GM12878 (cell line): ENCODE results near the gene PSMA7. TPM values are rescaled to one million over a fixed set of nuclear protein-coding genes. Genes with fewer than 3 reads are reported as not detected.

ENCODE experiments used
- BHLHE40 ChIP-seq, 2 experiments: fragments of 450-650 bp in 1 of 2; IDR thresholded peaks; 2 replicates each; pipeline ENCODE4 v1.6.1; 2011 to 2017; ENCODE audit warnings: low read depth in 2 of 2, borderline replicate concordance in 1 of 2, improper control_type of control experiment in 1 of 2, low read length in 1 of 2, mild to moderate bottlenecking in 1 of 2
- BMI1 ChIP-seq: fragments of 450-650 bp; IDR thresholded peaks from 2 replicates; pipeline ENCODE4 v1.6.1; 2016; ENCODE audit warnings: mild to moderate bottlenecking, moderate library complexity, borderline replicate concordance
- BRCA1 ChIP-seq: IDR thresholded peaks from 2 replicates; pipeline ENCODE4 v1.6.1; 2011; ENCODE audit warnings: low read depth, low read length, improper control_type of control experiment
- CREB1 ChIP-seq: IDR thresholded peaks from 2 replicates; pipeline ENCODE4 v1.6.1; 2012; ENCODE audit warnings: low read depth, mild to moderate bottlenecking, inconsistent platforms
- EGR1 ChIP-seq, 2 experiments: IDR thresholded peaks; 1 replicate in 1 of 2; 2 replicates in 1 of 2; pipeline ENCODE4 v1.6.1; 2011 to 2012; ENCODE audit warnings: low read depth in 2 of 2, low read length in 2 of 2, borderline replicate concordance in 1 of 2, mild to moderate bottlenecking in 1 of 2, moderate library complexity in 1 of 2
- IKZF1 ChIP-seq: fragments of 450-650 bp; conservative IDR thresholded peaks from 2 replicates; pipeline ENCODE4 v1.6.1; 2017; ENCODE audit warnings: antibody characterized with exemption, mild to moderate bottlenecking
- KAT2A ChIP-seq: conservative IDR thresholded peaks from 2 replicates; pipeline ENCODE4 v1.6.1; 2011; ENCODE audit warnings: low read depth, low read length; ENCODE audit not compliant: control insufficient read depth
- MAX ChIP-seq: IDR thresholded peaks from 2 replicates; pipeline ENCODE4 v1.6.1; 2012; ENCODE audit warnings: low read depth, low read length, improper control_type of control experiment
- MEF2A ChIP-seq: IDR thresholded peaks from 2 replicates; pipeline ENCODE4 v1.6.1; 2011; ENCODE audit warnings: low read depth, mild to moderate bottlenecking, low read length, moderate library complexity; ENCODE audit not compliant: insufficient read depth
- MEF2B ChIP-seq: fragments of 450-650 bp; IDR thresholded peaks from 2 replicates; pipeline ENCODE4 v1.6.1; 2018; ENCODE audit warnings: mild to moderate bottlenecking, moderate library complexity; ENCODE audit not compliant: partially characterized antibody, poor library complexity, severe bottlenecking
- NFXL1 ChIP-seq: fragments of 450-650 bp; IDR thresholded peaks from 2 replicates; pipeline ENCODE4 v1.6.1; 2017; ENCODE audit warnings: antibody characterized with exemption, mild to moderate bottlenecking, borderline replicate concordance
- NR2F1 ChIP-seq: fragments of 450-650 bp; conservative IDR thresholded peaks from 2 replicates; pipeline ENCODE4 v1.6.1; 2017; ENCODE audit warnings: mild to moderate bottlenecking
- PBX3 ChIP-seq: IDR thresholded peaks from 2 replicates; pipeline ENCODE4 v1.6.1; 2011; ENCODE audit warnings: mild to moderate bottlenecking, low read depth, low read length, moderate library complexity; ENCODE audit not compliant: insufficient replicate concordance
- RB1 ChIP-seq: fragments of 450-650 bp; formaldehyde crosslinking; IDR thresholded peaks from 2 replicates; pipeline ENCODE4 v1.6.1; 2017; ENCODE audit warnings: mild to moderate bottlenecking, borderline replicate concordance
- TCF3 ChIP-seq: IDR thresholded peaks from 2 replicates; pipeline ENCODE4 v1.6.1; 2012; ENCODE audit warnings: low read depth, mild to moderate bottlenecking, low read length, borderline replicate concordance; ENCODE audit not compliant: insufficient read depth
- USF1 ChIP-seq: IDR thresholded peaks from 2 replicates; pipeline ENCODE4 v1.6.1; 2011; ENCODE audit warnings: borderline replicate concordance, low read depth, mild to moderate bottlenecking, moderate library complexity, mixed read lengths, low read length; ENCODE audit not compliant: insufficient read depth; ENCODE audit errors: extremely low read length
- YBX1 ChIP-seq: fragments of 450-650 bp; IDR thresholded peaks from 2 replicates; pipeline ENCODE4 v1.6.1; 2016; ENCODE audit warnings: antibody characterized with exemption
- YY1 ChIP-seq: IDR thresholded peaks from 2 replicates; pipeline ENCODE4 v1.6.1; 2011; ENCODE audit warnings: low read depth, mild to moderate bottlenecking, low read length
- ZNF207 ChIP-seq: fragments of 450-650 bp; IDR thresholded peaks from 2 replicates; pipeline ENCODE4 v1.6.1; 2014; ENCODE audit warnings: antibody characterized with exemption, mild to moderate bottlenecking, borderline replicate concordance
- ZNF24 ChIP-seq: fragments of 450-650 bp; IDR thresholded peaks from 2 replicates; pipeline ENCODE4 v1.6.1; 2017; ENCODE audit warnings: antibody characterized with exemption, mild to moderate bottlenecking
- ZNF274 ChIP-seq: IDR thresholded peaks from one replicate; pipeline ENCODE4 v1.8.0; 2011; ENCODE audit not compliant: insufficient read length, insufficient read depth
- ZNF384 ChIP-seq: IDR thresholded peaks from 2 replicates; pipeline ENCODE4 v1.6.1; 2012; ENCODE audit warnings: low read depth, mild to moderate bottlenecking, low read length, improper control_type of control experiment, borderline replicate concordance
- ZNF592 ChIP-seq: fragments of 450-650 bp; IDR thresholded peaks from 2 replicates; pipeline ENCODE4 v1.6.1; 2017; ENCODE audit warnings: mild to moderate bottlenecking, moderate library complexity
- polyA plus RNA-seq, 11 experiments: library from polyadenylated mRNA; depleted of rRNA in 4 of 11; unstranded in 6 of 11; stranded (reverse) in 5 of 11; fragments of >200 nt; fragmentation: Nextera tagmentation in 4 of 11; fragmentation: Illumina TruSeq in 1 of 11; extraction: Ambion mirVana in 4 of 11; extraction: Trizol in 1 of 11; gene quantifications; 1 replicate in 1 of 11; 2 replicates in 10 of 11; pipeline versions ENCODE4 v1.2.1 to v1.2.3, GENCODE V29; 2011 to 2016; ENCODE audit warnings: inconsistent platforms in 2 of 11, missing spikeins in 2 of 11, low read depth in 1 of 11
- total RNA-seq, 4 experiments: library from RNA; depleted of rRNA in 3 of 4; stranded (reverse); fragments of >200 nt in 3 of 4; fragmentation: Illumina TruSeq in 1 of 4; extraction: Trizol in 1 of 4; gene quantifications; 2 replicates each; pipeline versions ENCODE4 v1.2.1 to v1.2.3, GENCODE V29; 2013 to 2021

PSMA7 gene
- total and polyA plus RNA-seq, 10 of the 15 experiments (the other 5 are each of a cell fraction or from before 2014, with no cell fraction given): 216 to 857 (median 368) TPM

- TF ChIP-seq ZNF207 (peak; percentile 64; the same call in 1 of the 2 replicates), NR2F1 (peak; percentile 69; the same call in 1 of the 2 replicates), TCF3 (peak; percentile 5; the same call in 1 of the 2 replicates), ZNF24 (no peak), BHLHE40 (IDR thresholded peaks at IDR 0.05; ENCODE audit: borderline replicate concordance in 1 of 2, low read depth in 2 of 2, low read length in 1 of 2) (peak; percentile 99 to 100), YBX1 (no peak), ZNF384 (no peak), YY1 (peak; percentile 91), ZNF592 (no peak), NFXL1 (0 out of 2 replicates have a peak, but pooled peaks have one; percentile 47), PBX3 (peak; percentile 76), ZNF274 (no peak), CREB1 (peak; percentile 73), MAX (0 out of 2 replicates have a peak, but pooled peaks have one; percentile 75), BRCA1 (0 out of 2 replicates have a peak, but pooled peaks have one; percentile 33), RB1 (peak; percentile 80; the same call in 1 of the 2 replicates), EGR1 (IDR thresholded peaks at IDR 0.05; ENCODE audit: borderline replicate concordance in 1 of 2, low read depth in 2 of 2, low read length in 2 of 2) (peak in 1 of 2 experiments; percentile 96; a peak in 2 of 3 replicates), KAT2A (no peak), BMI1 (no peak), IKZF1 (peak; percentile 90), MEF2B (no peak), MEF2A (peak; percentile 33; the same call in 1 of the 2 replicates), USF1 (peak; percentile 22)
Observed at GRCh38 chr20:62121776-62122653, 21.2 kb downstream of the PSMA7 start, which contains the start of gene LSM14B (continued).
